HG03520 (cell line): Measurements from ENCODE around the gene SKI.

Source experiments
- ATAC-seq: cut with Tn5 transposase; IDR thresholded peaks from one replicate; pipeline ENCODE4 v1.9.1; 2021; ENCODE audit warnings: mild to moderate bottlenecking, moderate library complexity; ENCODE audit not compliant: unreplicated experiment

SKI gene

DNA sequence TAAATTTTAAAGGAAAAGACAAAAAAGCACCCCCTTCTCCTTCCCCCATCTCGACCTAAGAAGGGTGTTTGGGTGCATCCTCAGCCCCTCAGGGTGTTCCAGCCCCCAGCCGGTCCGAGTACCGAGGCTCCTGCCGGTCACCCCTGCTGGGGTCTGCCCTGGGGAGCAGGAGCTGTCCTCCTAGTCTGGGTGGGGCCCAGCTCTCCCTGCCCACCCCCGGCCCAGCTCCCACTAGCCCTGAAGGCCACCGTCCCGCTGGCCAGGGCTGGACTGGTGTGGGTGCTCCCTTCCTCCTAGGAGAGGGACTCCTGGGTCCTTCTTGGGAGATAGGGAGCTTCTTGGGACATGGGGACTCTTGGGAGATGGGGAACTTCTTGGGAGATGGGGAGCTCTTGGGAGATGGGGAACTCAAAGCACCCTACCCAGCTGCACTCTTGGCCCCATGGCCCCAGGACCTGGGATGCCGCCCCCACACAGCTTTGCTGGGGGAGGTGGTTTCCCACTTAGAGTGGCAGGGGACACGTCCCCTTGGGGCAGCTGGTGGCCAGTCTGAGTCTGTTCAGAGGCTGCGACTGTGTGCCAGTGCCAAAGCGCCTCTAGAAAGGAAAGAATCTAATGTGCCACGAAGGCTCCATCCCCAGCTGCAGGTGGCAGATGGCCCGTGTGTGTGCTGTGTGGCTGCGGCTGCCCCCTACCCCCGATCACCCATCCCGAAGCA is 118.7 kb downstream of the SKI start:
- ATAC-seq, result no peak

DNA sequence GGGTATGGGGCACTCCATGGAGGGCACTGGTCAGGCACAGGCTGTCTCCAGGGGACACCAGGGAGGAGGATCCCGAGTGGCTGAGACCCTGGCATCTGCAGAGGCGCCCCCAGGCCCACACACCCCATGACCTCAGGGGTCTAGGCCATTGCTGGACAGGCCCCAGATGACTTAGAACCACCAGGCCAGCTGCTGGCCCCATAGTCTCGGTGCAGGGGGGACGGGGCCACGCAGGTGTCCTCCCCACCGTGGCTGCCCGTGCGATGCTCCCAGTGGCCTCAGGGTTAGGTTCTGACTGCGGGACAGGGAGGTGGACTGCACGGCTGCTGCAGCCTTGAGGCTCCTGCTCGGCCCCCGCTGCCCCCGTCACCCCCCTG is 119.3 kb downstream of the SKI start:
- ATAC-seq, result no peak

DNA sequence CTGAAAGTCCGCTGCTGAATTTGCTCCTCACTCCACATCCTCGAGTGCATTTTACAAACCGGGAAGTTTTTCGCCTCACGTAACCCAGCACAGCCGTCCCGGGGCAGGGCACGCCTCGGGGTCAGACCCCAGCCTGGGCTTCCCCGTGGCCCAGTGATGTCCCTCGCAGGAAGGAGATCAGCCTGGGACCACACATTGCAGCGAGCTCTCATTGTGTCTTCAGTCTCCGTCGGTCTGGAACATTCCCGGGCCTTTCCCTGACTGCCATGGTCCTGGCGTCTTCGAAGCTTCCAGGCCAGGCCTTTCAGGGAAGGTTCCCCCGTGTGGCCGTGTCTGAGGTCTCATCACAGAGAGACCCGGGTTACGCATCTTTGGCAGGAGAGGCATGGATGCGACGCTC is 119.8 kb downstream of the SKI start:
- no peak for ATAC-seq

DNA sequence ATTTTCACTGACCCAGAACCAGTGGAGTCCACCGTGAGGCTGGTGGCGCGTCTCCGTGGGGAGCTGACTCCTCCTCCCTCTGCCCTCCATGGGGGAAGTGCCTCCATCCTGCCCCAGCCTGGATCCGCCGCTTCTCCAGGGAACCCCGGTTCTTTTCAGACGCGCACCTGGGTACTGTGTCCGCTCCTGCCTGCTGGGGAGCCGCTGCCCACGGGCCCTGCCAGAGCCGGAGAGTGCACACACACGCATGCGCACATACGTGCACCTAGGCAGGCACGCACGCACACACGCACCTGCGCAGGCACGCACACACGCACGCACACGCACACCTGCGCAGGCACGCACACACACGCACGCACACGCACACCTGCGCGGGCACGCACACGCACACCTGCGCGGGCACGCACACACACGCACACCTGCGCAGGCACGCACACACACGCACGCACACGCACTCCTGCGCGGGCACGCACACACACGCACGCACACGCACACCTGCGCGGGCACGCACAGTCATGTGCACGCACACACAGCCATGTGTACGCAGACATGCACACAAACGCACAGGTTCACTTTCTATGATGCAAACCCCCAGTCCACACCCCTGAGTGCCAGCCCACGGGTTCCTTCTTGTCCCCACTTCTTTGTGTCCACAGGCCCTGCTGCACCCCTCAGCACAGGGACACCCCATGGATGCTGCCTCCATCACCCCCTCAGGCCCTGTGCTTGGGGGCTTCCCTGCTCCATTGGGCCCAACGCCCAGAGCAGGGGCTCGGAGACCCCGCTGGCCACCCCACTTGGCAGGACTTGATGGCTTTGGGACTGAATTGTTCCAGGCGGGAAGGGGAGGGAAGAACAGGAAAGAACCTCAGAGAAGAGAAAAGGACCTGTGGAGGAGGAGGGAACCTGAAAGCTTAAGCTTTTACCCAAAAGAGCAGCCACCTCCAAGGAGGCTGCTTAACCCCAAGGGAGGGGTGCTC is 120.5 kb downstream of the SKI start:
- no peak for ATAC-seq

DNA sequence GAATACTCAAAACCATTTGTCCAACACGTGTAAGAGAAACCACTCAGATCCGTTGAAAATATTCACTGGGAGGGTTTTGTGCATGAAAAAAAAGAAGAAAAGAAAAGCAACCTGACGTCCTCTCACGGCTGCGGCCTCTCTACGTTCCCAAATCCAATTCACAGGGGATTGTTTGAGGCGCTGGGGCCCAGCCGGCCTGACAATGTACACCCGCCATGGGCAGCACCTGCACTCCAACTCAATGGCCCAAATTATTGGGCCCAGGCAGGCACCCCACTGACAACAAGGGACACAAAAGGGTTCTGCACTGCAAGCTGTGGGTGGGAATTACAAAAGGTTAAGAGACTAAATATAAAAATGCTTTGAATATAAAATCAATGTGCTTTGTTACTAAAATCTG is 121.7 kb downstream of the SKI start:
- no peak for ATAC-seq

DNA sequence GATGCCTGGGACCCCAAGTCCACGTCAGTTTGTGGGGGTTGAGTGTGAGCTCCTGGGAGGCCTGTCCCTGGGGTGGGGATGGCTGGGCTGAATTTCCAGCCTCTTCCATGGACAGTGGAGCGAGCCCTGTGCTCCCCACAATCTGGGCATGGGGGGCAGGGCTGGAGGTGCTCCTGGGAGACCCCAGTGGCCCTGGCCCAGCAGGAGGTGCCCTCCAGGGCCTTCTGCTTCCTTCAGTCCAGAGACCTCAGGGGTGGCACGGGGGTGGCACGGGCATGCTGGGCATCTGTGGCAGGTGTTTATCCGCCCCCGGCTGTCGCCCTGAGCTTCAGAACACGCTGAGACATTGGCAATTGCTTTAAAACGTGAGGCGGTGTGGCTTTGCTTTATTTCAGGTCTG is 122.4 kb downstream of the SKI start:
- ATAC-seq, result no peak

DNA sequence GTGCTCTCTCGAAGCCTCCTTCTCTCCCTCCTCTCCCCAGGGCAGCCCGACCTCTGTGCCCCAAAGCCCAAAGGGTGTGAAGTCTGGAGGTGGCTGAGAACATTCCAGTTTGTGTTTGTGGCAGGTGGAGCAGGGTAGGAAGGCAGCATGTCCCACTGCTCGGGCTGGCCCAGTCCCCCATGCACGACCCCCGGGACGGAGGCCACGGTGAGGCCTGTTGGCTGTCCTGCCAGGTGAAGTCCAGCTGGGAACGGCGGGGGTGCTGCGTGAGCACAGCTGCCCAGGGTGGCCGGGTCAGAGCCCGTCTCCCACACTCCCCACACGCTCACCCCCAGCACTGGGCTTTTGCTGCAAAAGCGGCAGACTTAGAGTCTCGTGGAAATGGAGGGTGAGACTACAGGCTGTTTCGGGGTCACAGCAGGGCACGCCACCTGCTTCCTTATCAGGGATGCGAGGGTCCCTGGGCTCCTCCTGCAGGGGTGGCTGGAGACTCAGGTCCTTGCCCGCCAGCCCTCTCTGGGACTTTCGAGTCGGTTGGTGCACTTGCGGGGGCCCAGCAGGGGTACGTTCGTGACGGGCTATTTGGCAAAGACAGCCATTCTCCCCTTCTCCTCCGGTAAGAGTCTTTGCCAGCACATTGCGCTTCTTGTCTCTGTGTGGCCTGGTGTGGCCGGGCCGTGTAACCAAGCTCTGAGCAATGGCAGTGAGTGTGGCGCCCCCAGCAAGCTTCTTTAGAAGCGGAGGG is 123.0 kb downstream of the SKI start:
- ATAC-seq, result no peak

DNA sequence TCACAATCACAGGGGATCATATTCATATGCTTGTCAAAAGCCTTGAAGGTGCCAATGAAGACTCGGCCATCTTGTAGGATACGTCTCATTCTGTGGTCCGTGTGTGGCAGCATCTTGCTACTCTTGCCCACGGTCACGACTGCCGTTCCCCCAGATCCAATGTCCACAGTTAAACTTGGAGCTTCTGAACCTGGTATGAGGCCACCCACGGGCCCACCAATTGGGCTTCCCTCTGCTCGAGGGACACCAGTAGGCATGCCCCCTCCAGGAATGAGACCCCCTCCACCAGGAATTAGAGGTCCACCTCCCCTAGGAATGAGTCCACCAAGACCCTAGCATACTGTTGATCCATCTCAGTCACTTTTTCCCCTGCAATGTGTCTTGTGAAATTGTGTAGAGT is 123.6 kb downstream of the SKI start:
- ATAC-seq, result no peak

DNA sequence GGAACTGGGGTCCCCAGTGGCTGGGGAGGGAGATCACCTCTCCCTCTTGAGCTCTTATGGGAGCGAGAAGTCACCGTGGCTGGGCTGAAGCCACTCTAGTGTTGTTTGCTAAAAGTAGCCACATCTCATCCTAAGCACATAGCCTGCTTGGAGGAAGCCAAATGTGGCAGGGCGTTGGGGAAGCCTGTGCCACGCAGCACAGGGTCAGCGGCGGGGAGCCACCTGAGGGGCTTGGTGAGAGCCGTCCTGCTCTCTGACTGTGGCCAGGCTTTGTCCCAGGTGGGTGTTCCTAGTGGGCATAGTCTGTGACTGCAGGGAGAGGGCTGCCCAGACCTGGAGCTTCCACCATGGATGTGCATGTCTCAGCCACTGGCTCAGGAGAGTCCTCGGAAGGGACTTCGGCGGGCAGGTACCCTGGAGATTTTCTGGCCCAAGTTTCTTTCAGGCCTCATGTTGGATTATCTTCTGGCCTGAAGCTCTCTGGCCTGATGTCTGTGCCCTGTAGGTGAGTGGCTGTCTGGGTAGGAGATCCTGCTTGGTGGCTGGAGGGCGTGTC is 124.3 kb downstream of the SKI start:
- no peak for ATAC-seq

DNA sequence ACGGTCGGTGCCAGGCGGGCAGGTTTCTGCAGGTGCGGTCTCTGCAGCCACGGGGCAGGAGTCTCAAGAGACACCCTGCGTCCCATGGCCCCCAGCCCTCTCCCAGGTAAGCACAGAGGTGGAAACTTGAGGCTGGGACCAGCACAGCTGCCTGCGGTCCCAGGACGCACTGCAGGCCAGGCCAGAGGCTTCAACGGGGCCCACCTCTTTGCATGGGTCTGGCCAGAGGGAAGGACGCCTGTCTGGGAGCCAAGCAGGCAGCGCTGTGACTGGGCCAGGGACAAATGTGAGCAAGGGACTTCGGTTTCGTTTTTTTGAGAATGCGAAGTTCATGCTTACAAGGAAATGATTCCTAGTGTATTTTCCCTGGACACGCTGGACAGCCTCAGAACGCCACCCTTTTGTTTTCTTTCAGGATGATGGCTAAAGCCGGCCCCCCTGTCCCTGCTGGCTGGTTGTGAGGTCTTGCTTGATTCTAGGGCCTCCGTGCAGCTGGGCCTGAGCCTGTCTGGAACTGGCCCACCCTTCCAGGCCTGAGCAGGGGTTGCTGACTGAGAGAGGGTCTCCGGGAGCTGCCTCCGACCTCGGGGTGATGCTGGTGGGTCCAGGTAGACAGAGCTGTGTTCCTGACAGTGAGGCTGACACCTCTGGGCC is 124.9 kb downstream of the SKI start:
- no peak for ATAC-seq

DNA sequence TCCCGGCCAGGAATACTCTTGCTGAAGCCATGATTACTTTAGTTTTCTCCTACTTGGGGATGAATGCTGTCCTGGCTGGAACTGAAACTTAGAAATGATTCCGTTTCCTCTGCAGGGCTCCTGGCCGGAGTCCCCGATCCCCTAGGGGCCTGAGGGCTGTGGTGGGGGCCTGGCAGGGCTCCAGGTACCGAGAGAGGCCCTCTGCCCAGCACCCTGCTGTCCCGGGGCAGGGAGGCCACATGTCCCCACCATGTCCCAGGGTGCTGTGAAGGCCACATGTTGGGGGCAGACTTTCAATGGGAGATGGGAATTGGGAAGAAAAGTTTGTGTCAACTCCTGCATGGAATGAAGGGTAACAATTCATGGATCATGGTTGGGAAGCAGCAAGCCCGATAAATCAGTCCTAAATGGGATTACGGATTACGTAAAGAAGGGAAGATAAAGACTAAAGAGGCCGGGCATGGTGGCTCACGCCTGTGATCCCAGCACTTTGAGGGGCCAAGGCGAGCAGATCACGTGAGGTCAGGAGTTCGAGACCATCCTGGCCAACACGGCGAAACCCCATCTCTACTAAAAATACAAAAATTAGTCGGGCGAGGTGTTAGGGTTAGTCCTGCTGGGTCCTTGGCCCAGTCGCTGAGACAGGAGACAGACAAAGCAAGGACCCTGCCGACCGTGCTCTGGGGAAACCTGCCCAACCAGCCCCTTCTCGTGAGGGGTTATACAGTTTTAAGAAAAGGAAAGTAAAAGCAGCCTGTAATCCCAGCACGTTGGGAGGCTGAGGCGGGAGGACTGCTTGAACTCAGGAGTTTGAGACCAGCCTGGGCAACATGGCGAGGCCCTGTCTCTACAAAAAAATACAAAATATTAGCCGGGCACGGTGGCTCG is 125.7 kb downstream of the SKI start:
- ATAC-seq, result no peak

DNA sequence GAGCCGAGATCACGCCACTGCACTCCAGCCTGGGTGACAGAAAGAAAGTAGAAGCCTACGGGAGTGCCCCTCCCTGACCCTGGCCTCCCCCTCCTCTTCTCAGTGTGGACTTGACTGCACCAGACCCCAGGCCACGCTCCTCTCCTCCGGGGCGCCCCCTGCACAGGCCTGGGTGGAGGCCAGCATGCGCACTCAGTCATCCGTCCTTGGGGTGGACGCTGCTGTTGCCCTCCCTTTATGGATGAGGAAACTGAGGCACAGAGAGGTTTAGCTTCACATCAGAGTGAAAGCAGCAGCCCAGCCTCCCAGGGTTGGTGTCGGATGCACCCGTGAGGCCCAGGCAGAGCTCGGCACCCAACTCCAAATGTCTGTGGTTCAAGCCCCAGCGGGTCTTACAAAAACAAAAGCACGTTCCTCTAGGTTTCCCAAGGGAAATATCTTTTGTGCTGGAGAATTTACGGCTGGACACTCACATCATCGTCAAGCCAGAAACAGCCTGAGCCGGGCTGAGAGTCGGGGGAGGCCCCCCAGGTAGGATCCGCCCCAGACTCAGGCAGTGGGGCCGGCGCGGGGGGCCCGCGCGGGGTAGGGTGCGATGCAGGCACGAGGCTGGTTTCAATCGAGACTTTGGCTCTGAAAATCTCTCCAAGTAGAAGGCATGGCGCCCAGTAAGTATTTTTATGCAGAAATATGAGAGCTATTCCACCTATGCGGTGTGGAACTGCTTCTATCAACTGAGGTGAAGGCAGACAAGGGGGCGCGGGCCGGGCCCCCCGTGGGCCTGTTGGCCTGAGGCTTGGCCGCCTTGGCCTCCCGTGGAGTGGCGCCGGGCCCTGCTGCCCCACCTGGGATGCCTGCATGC is 126.6 kb downstream of the SKI start:
- no peak for ATAC-seq

DNA sequence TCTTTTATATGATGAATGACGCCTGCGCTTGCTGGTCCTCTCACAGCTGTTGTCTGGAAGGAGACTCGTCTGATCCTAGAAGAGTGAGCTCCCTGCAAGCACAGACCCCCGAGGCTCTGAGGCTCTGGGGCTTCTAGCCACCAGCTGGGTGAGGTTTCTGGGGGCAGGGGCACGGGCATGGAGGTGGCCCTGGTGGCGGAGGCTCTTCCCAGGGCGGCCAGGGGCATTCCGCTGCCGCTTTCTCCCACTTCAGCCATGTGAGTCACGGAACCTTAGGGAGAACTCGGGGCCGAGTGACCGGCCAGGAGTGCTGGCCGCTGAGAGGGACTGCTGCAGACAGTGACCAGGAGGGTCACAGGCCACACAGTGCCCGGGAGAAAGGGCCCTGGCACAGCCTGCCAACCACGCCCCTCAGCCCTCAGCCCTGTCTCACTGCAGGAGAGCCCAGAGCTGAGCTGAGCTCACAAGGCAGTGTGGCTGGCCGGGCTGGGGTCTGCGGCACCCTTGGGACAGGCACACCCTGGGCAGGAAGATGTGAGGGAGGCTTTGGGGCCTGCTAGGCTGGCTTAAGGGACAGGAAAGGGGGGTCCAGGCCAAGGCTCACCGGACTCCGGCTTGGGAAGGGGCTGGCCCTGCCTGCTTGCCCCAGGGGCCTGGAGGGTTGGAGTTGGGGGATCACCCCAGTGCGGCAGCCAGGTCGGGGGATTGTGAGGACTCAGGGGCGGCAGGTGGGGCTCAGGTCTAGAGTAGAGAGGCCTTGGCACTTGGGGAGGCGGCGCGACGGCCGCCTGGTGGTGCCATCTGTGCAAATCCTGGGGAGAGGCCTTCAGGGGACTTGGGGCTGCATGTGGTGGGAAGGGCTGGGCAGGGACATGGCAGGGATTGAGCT is 127.5 kb downstream of the SKI start:
- no peak for ATAC-seq

DNA sequence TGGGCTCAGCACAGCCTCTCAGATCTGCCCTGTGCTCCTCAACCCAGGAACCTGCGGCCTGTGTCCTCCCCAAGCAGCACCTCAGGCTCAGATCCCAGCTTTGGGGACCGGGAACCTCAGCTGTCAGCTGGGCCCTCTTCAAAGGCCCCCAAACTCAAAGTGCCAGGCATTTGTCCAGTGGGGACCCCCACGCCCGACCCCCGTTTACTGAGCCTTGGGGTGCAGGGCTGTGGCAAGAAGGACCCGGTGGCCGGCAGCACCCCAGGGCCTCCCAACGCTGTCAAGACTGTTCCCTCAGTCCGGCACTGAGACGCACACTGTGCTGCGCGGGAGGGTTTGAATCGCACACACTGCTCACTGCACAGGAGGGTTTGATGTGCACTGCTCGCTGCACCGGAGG is 128.3 kb downstream of the SKI start:
- ATAC-seq, result no peak

DNA sequence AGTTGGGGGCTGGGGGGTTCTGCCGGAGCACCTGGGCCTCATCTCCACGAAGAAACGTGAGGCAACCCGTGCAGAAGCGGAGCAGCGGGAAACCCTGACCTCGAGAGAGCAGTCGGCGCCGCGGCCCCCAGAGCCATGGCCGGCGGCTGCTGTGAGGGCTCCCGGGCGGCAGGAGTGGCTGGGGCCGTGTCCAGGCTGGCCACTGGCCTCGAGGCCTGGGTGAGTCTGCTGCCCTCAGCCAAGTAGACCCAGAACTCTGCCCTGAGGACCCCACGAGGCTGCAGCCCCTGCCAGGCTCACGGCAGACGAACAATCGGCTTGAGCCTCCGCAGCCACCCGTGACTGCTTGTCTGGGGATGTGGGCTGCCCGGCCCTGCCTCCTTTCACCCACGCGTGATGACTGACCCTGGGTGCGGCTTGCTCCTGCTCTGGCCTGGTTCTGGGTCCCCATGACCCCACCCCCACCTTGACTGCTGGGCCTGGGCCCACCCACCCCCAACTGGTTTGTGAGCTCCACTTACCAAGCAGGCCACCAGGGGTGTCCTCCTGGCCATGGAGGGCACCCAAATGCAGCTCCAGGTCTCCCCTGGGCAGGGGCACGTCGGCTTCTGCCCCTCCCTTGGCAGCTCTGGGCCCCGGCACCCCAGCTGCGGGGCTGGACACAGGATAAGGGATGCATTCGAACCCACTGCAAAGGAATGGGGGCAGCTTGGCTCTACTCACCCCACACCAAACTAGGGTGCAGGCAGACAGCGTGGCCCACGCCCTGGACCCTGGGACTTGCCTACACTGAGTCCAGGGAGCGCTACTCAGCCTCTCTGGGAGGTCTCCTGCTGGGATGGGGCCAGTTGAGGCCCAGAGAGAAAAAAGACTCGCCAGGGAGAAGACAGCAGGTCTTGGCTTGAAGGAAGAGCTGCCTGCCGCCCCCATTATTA is 129.1 kb downstream of the SKI start:
- ATAC-seq, result no peak

DNA sequence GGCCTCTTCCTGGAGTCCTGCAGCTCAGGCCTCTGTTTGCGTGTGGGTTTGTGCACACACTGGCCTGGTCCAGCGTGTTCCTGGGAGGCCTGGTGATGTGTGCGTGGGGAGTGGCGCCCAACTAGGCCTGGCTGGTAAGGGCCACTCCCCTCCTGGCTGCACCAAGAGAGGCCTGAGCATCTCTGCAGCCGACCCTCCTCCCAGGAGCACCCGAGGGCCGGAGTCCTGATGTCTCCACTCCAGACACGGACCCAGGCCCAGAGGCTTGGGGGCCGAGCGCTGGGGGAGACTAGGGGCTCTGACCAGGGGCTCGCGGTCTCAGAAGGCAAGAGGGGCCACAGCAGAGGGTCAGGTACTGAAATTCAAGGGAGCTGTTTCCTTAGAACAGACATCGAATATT is 130.0 kb downstream of the SKI start:
- ATAC-seq, result no peak
